ENCODE results near the gene RPSA.

DNA sequence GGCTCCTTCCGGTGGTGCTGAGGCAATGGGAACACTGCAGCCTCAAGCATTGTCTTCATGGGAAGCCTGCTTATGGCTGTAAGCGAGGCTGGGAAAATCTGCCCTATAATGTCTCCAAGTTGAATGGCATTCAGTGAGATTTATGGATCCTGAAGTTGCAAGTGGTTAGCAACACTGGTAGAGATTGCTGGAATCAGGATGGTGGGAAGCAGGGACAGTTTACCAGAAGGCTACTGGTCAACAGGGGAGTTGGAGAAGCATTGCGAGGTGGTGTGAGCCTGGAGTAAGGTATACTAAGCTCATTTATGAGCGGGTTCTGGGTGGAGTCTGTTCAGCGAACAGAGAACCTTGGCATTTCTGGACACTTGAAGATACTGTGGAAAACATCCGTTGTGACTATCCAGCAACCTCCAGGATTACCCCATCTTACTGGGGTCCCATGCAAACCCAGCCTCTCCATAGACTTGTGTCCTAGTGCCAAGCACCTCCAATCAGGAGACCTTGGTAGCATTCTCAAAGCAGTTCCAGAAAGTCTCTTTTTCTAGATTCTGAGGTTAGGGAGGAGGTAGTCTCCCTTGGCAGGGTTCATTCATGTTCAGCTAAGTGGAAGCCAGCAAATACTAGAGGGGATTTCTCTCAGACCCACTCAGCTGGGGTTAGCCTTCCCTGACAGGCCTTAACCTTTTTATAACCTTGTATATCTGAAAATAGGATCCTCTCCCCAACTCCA lies 7.3 kb downstream of the RPSA start:
- no peak for TF ChIP-seq EZH2phosphoT487 (IDR thresholded peaks at IDR 0.05; ENCODE audit: insufficient read depth, low read depth)
- no peak for TF ChIP-seq EZH2 (IDR thresholded peaks at IDR 0.05; ENCODE audit: insufficient read depth, poor library complexity, severe bottlenecking)
